Astrocyte (in vitro differentiated cells and primary cell): ENCODE data around the gene RAP2B. TPM values are rescaled to one million over a fixed set of nuclear protein-coding genes. Genes with fewer than 3 reads are reported as not detected.
"Not testable (repeated sequence)": the region's sequence is repeated elsewhere in the genome, so short reads cannot be mapped to it uniquely, and the experiment has no call there.

Source experiments
- DNase-seq: peaks from one replicate; pipeline ENCODE4 v3.0.0-alpha.2; 2010; ENCODE audit warnings: low read depth
- FAIRE-seq: peaks from 2 replicates; lab custom pipeline; 2011; peaks lifted over from hg19 to GRCh38; lab: Jason Lieb, UNC
- H2AFZ ChIP-seq: 2 replicates; pipeline ENCODE4 v1.6.0; 2012; ENCODE audit warnings: low read depth, low read length, inconsistent platforms
- H3K27ac ChIP-seq: 2 replicates; pipeline ENCODE4 v1.5.1; 2011; ENCODE audit warnings: low read depth, low read length, inconsistent platforms
- H3K27me3 ChIP-seq: 2 replicates; pipeline ENCODE4 v1.6.0; 2011; ENCODE audit warnings: low read length, inconsistent platforms; ENCODE audit not compliant: insufficient read depth
- H3K36me3 ChIP-seq: 2 replicates; pipeline ENCODE4 v1.5.1; 2011; ENCODE audit warnings: low read length, inconsistent platforms; ENCODE audit not compliant: insufficient read depth
- H3K4me1 ChIP-seq: 2 replicates; pipeline ENCODE4 v1.5.1; 2011; ENCODE audit warnings: low read length, inconsistent platforms; ENCODE audit not compliant: insufficient read depth
- H3K4me2 ChIP-seq: 2 replicates; pipeline ENCODE4 v1.6.0; 2012; ENCODE audit warnings: low read length, inconsistent platforms
- H3K4me3 ChIP-seq: 2 replicates; pipeline ENCODE4 v1.5.1; 2011; ENCODE audit warnings: low read depth, mild to moderate bottlenecking, low read length, inconsistent platforms; ENCODE audit not compliant: insufficient read depth
- H3K79me2 ChIP-seq: 2 replicates; pipeline ENCODE4 v1.6.0; 2012; ENCODE audit warnings: mild to moderate bottlenecking, low read length, inconsistent platforms; ENCODE audit not compliant: insufficient read depth
- H3K9ac ChIP-seq: 2 replicates; pipeline ENCODE4 v1.6.0; 2012; ENCODE audit warnings: mild to moderate bottlenecking, low read length, inconsistent platforms
- H3K9me3 ChIP-seq: 2 replicates; pipeline ENCODE4 v1.5.1; 2012; ENCODE audit warnings: low read depth, mild to moderate bottlenecking, low read length, inconsistent platforms; ENCODE audit not compliant: insufficient read depth
- H4K20me1 ChIP-seq: 2 replicates; pipeline ENCODE4 v1.6.0; 2012; ENCODE audit warnings: low read length, inconsistent platforms; ENCODE audit not compliant: insufficient read depth
- H3K27ac Mint-ChIP-seq: one replicate; pipeline ENCODE4 v1.8.0; 2021; ENCODE audit warnings: mild to moderate bottlenecking, mixed read lengths; ENCODE audit not compliant: unreplicated experiment
- H3K27me3 Mint-ChIP-seq: one replicate; pipeline ENCODE4 v1.8.0; 2021; ENCODE audit warnings: low read depth, mixed read lengths; ENCODE audit not compliant: unreplicated experiment
- H3K36me3 Mint-ChIP-seq: one replicate; pipeline ENCODE4 v1.8.0; 2021; ENCODE audit warnings: low read depth, mixed read lengths; ENCODE audit not compliant: unreplicated experiment
- H3K4me1 Mint-ChIP-seq: one replicate; pipeline ENCODE4 v1.8.0; 2021; ENCODE audit warnings: low read depth, mixed read lengths; ENCODE audit not compliant: unreplicated experiment
- H3K4me3 Mint-ChIP-seq: one replicate; pipeline ENCODE4 v1.8.0; 2021; ENCODE audit warnings: mild to moderate bottlenecking, moderate library complexity, mixed read lengths; ENCODE audit not compliant: unreplicated experiment
- H3K9me3 Mint-ChIP-seq: one replicate; pipeline ENCODE4 v1.8.0; 2021; ENCODE audit warnings: mild to moderate bottlenecking, mixed read lengths; ENCODE audit not compliant: unreplicated experiment
- EZH2 ChIP-seq: IDR thresholded peaks from 2 replicates; pipeline ENCODE4 v1.6.1; 2012; ENCODE audit warnings: mild to moderate bottlenecking, low read length, inconsistent platforms; ENCODE audit not compliant: insufficient read depth
- total RNA-seq: library from RNA; stranded (reverse); gene quantifications from 2 replicates; pipeline ENCODE4 v1.2.1, GENCODE V29; 2021
- TF ChIP-seq, protein P1 (sequence below): IDR thresholded peaks from 2 replicates; pipeline ENCODE4 v1.5.1; 2011; ENCODE audit warnings: low read depth, mild to moderate bottlenecking, inconsistent platforms, low read length, moderate library complexity; ENCODE audit not compliant: insufficient read depth

RAP2B gene
- total RNA-seq, 1 donor from 2014 or later: 45.4 TPM

DNA sequence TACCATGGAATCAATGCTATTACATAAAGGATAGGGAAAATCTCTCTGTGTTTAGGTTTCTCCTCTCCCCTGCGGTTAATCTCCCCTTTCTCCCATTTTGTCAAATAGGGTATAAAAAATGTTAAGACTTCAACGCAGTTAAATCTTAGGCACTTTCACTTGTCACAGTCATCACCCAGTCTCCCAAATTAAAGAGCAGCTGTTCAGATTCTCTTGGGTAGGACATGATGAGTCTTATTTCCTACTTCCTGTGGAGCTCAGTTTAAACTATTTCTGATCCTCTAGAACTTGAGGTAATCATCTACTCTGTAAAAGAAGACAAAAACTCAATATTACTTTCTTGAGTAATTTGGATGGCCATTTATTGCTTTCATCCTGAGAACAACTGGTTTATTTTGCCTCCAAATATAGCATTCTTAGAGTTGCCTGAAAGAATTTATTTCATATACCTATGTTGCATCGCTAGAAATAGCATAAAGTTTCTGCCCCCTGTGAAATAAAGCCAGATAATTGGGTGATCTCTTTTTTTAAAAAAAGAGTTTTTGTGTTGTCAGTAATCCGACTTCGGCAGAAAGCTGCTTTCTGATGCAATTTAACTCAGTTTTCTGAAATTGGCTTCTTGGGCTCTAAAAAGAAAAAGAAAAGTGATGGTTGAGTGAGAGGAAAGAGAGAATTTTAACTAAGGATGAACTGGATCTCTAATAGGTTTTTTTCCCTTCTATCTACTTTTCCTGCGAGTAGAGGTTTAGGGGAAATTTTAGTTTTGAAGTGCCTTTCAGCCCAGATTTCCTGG is 20.7 kb downstream of the RAP2B start:
- H3K27me3 Mint-ChIP-seq: no peaks in the 10 kb centered on the region

GRCh38 chr3:153190923-153191322 is 28.9 kb downstream of the RAP2B start:
- no peaks in the 10 kb centered on the region for H3K9me3 Mint-ChIP-seq
- Histone ChIP-seq H3K4me2 (no peak overlapping the region), H3K9ac (no peak overlapping the region), H3K4me3 (no peak overlapping the region), H3K4me1 (no peaks in the 10 kb centered on the region), H2AFZ (no peak overlapping the region), H4K20me1 (no peaks in the 10 kb centered on the region), H3K27ac (no peak overlapping the region), H3K27me3 (no peaks in the 10 kb centered on the region), H3K36me3 (no peaks in the 10 kb centered on the region), H3K9me3 (no peaks in the 10 kb centered on the region), H3K79me2 (no peaks in the 10 kb centered on the region)
- H3K27me3 Mint-ChIP-seq: no peaks in the 10 kb centered on the region
- no peaks in the 10 kb centered on the region for H3K4me1 Mint-ChIP-seq
- no peaks in the 10 kb centered on the region for H3K36me3 Mint-ChIP-seq
- TF ChIP-seq, protein P1, sequence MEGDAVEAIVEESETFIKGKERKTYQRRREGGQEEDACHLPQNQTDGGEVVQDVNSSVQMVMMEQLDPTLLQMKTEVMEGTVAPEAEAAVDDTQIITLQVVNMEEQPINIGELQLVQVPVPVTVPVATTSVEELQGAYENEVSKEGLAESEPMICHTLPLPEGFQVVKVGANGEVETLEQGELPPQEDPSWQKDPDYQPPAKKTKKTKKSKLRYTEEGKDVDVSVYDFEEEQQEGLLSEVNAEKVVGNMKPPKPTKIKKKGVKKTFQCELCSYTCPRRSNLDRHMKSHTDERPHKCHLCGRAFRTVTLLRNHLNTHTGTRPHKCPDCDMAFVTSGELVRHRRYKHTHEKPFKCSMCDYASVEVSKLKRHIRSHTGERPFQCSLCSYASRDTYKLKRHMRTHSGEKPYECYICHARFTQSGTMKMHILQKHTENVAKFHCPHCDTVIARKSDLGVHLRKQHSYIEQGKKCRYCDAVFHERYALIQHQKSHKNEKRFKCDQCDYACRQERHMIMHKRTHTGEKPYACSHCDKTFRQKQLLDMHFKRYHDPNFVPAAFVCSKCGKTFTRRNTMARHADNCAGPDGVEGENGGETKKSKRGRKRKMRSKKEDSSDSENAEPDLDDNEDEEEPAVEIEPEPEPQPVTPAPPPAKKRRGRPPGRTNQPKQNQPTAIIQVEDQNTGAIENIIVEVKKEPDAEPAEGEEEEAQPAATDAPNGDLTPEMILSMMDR: no peak
- TF ChIP-seq EZH2: no peak
- FAIRE-seq (no peak), DNase-seq (no peak)
- no peak overlapping the region for H3K4me3 Mint-ChIP-seq
- no peak overlapping the region for H3K27ac Mint-ChIP-seq

More for the DNA sequence above, 20.7 kb downstream of the RAP2B start:
- no peaks in the 10 kb centered on the region for H3K9me3 Mint-ChIP-seq
- Histone ChIP-seq H3K4me1 (no peaks in the 10 kb centered on the region), H2AFZ (no peak overlapping the region), H3K4me3 (no peak overlapping the region), H3K27me3 (no peaks in the 10 kb centered on the region), H3K27ac (no peak overlapping the region), H3K79me2 (no peaks in the 10 kb centered on the region), H3K36me3 (no peaks in the 10 kb centered on the region), H3K9me3 (no peaks in the 10 kb centered on the region), H4K20me1 (no peaks in the 10 kb centered on the region), H3K9ac (no peak overlapping the region), H3K4me2 (no peak overlapping the region)
- H3K4me1 Mint-ChIP-seq: peaks cover 3% of the 10 kb centered on the region
- DNase-seq: no peak
- TF ChIP-seq, protein P1: no peak
- TF ChIP-seq EZH2: no peak
- no peak for FAIRE-seq
- H3K4me3 Mint-ChIP-seq: no peak overlapping the region
- peaks cover 8% of the 10 kb centered on the region for H3K36me3 Mint-ChIP-seq
- H3K27ac Mint-ChIP-seq: peak overlapping the region; percentile 77

DNA sequence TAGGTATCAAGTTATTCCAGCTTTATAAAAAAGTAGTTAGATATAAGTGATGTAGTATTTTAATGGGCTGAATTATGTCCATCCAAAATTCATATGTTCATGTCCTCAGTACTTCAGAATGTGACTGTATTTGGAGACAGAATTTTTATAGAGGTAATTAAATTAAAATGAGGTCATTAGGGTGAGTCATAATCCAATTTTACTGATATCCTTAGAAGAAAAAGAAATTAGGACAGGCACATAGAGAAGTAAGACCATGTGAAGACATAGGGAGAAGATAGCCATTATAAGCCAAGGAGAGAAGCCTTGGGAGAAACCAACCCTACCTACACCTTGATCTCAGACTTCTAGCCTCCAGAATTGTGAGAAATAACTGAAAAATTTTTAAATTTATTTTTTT is 30.3 kb downstream of the RAP2B start:
- Mint-ChIP-seq H3K27me3 (no peaks in the 10 kb centered on the region), H3K9me3 (no peaks in the 10 kb centered on the region), H3K36me3 (no peaks in the 10 kb centered on the region), H3K27ac (no peak overlapping the region), H3K4me3 (no peak overlapping the region), H3K4me1 (no peaks in the 10 kb centered on the region)
- TF ChIP-seq, protein P1: no peak
- no peak for TF ChIP-seq EZH2
- H3K27ac ChIP-seq: no peak overlapping the region
- H3K4me2 ChIP-seq: no peak overlapping the region
- no peaks in the 10 kb centered on the region for H4K20me1 ChIP-seq
- no peak overlapping the region for H3K9ac ChIP-seq
- no peak for FAIRE-seq
- DNase-seq: no peak
- H3K4me3 ChIP-seq: no peak overlapping the region
- H3K4me1 ChIP-seq: no peaks in the 10 kb centered on the region
- H3K9me3 ChIP-seq: no peaks in the 10 kb centered on the region
- no peak overlapping the region for H2AFZ ChIP-seq
- H3K27me3 ChIP-seq: no peaks in the 10 kb centered on the region
- H3K79me2 ChIP-seq: no peaks in the 10 kb centered on the region
- H3K36me3 ChIP-seq: no peaks in the 10 kb centered on the region

GRCh38 chr3:153193786-153194476 is 31.9 kb downstream of the RAP2B start:
- H3K36me3 ChIP-seq, FAIRE-seq, H3K36me3 Mint-ChIP-seq, H3K4me2 ChIP-seq, H3K4me1 ChIP-seq, DNase-seq, H3K4me1 Mint-ChIP-seq, H3K27me3 Mint-ChIP-seq, H3K4me3 Mint-ChIP-seq, H3K9me3 ChIP-seq, H3K27ac ChIP-seq, H2AFZ ChIP-seq, H3K79me2 ChIP-seq, H3K9ac ChIP-seq, H3K27me3 ChIP-seq, H4K20me1 ChIP-seq, H3K9me3 Mint-ChIP-seq, H3K4me3 ChIP-seq, H3K27ac Mint-ChIP-seq: not testable (repeated sequence)
